K562 (cell line): Measurements from ENCODE around the gene EPHA1.

Experiments used
- BACH1 ChIP-seq: fragments of 200-800 bp; sonication (Bioruptor generic); IDR thresholded peaks from 2 replicates; pipeline ENCODE4 v1.6.1; 2016; ENCODE audit warnings: missing genetic modification characterization, missing compliant biosample characterization
- BDP1 ChIP-seq: IDR thresholded peaks from 3 replicates; pipeline ENCODE4 v1.6.1; 2011; ENCODE audit not compliant: insufficient read length, insufficient read depth
- FOXP1 ChIP-seq: sonication (generic); formaldehyde crosslinking; IDR thresholded peaks from 2 replicates; pipeline ENCODE4 v1.8.0; 2022; ENCODE audit warnings: mild to moderate bottlenecking, missing genetic modification reagents
- GABPB1 ChIP-seq: sonication (generic); formaldehyde crosslinking; IDR thresholded peaks from 2 replicates; pipeline ENCODE4 v1.8.0; 2022; ENCODE audit warnings: mild to moderate bottlenecking, missing genetic modification reagents
- JUN ChIP-seq, 2 experiments: sonication (generic) in 1 of 2; formaldehyde crosslinking in 1 of 2; IDR thresholded peaks; 2 replicates each; pipeline versions ENCODE4 v1.6.1 to v1.8.0; 2012 to 2022; ENCODE audit warnings: borderline replicate concordance in 2 of 2, mild to moderate bottlenecking in 2 of 2, improper control_type of control experiment in 1 of 2, low read depth in 1 of 2, low read length in 1 of 2, missing genetic modification reagents in 1 of 2
- LARP7 ChIP-seq: fragments of 450-650 bp; IDR thresholded peaks from 2 replicates; pipeline ENCODE4 v1.6.1; 2016
- PHF20 ChIP-seq: fragments of 450-650 bp; IDR thresholded peaks from 2 replicates; pipeline ENCODE4 v1.6.1; 2018; ENCODE audit not compliant: partially characterized antibody
- PHF21A ChIP-seq: fragments of 450-650 bp; IDR thresholded peaks from 2 replicates; pipeline ENCODE4 v1.6.1; 2017; ENCODE audit warnings: low read depth, borderline replicate concordance
- ZBED1 ChIP-seq: IDR thresholded peaks from 2 replicates; pipeline ENCODE4 v1.6.1; 2014
- ZBTB7A ChIP-seq: IDR thresholded peaks from 2 replicates; pipeline ENCODE4 v1.6.1; 2011; ENCODE audit warnings: low read depth, mild to moderate bottlenecking, low read length, moderate library complexity, borderline replicate concordance; ENCODE audit not compliant: control insufficient read depth
- ZZZ3 ChIP-seq: fragments of 450-650 bp; IDR thresholded peaks from 2 replicates; pipeline ENCODE4 v1.6.1; 2016; ENCODE audit warnings: antibody characterized with exemption, mild to moderate bottlenecking, moderate library complexity
- TF ChIP-seq, protein P1 (sequence below), 3 experiments: IDR thresholded peaks in 2 of 3; conservative IDR thresholded peaks in 1 of 3; 2 replicates each; pipeline ENCODE4 v1.5.1; 2011 to 2012; ENCODE audit warnings: low read length in 3 of 3, mild to moderate bottlenecking in 3 of 3, control low read depth in 2 of 3, improper control_type of control experiment in 1 of 3, inconsistent platforms in 1 of 3, low read depth in 1 of 3, mixed read lengths in 1 of 3, moderate library complexity in 1 of 3; ENCODE audit not compliant: insufficient read depth in 2 of 3
- TF ChIP-seq, protein P2 (sequence below): sonication (generic); formaldehyde crosslinking; IDR thresholded peaks from 2 replicates; pipeline ENCODE4 v1.8.0; 2022; ENCODE audit warnings: missing genetic modification reagents, mild to moderate bottlenecking, borderline replicate concordance
- TF ChIP-seq, protein P3 (sequence below): fragments of 250-450 bp; sonication (Bioruptor Pico); IDR thresholded peaks from 2 replicates; pipeline ENCODE4 v1.5.0; 2020; ENCODE audit warnings: mild to moderate bottlenecking

DNA sequence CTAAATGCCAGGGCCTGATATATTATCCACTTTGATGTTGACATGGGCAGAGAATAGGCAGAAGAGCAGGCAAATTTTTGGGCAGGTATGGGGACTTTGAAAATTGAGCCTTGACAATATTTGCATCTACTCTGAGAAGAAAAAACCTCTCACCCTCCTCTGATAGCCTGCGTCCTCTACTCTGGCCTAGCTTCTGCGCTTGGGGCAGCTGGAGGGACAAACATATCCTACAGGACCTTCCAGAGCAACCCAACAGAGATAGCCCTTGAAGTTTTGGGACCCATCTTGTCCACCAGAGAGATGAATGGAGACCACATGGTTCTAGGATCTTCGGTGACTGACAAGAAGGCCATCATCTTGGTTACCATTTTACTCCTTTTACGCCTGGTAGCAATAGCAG, 34.5 kb upstream of the EPHA1 start, which contains the start of gene TAS2R60:
- no peak for TF ChIP-seq GABPB1 (CRISPR knock-in tag)
- TF ChIP-seq LARP7: no peak
- TF ChIP-seq, protein P1, sequence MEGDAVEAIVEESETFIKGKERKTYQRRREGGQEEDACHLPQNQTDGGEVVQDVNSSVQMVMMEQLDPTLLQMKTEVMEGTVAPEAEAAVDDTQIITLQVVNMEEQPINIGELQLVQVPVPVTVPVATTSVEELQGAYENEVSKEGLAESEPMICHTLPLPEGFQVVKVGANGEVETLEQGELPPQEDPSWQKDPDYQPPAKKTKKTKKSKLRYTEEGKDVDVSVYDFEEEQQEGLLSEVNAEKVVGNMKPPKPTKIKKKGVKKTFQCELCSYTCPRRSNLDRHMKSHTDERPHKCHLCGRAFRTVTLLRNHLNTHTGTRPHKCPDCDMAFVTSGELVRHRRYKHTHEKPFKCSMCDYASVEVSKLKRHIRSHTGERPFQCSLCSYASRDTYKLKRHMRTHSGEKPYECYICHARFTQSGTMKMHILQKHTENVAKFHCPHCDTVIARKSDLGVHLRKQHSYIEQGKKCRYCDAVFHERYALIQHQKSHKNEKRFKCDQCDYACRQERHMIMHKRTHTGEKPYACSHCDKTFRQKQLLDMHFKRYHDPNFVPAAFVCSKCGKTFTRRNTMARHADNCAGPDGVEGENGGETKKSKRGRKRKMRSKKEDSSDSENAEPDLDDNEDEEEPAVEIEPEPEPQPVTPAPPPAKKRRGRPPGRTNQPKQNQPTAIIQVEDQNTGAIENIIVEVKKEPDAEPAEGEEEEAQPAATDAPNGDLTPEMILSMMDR (IDR thresholded peaks at IDR 0.05 in 2 of 3, conservative IDR thresholded peaks at IDR 0.05 in 1 of 3; ENCODE audit: insufficient read depth in 2 of 3, low read depth in 1 of 3, low read length in 3 of 3): no peak
- no peak for TF ChIP-seq BDP1
- TF ChIP-seq, protein P2, sequence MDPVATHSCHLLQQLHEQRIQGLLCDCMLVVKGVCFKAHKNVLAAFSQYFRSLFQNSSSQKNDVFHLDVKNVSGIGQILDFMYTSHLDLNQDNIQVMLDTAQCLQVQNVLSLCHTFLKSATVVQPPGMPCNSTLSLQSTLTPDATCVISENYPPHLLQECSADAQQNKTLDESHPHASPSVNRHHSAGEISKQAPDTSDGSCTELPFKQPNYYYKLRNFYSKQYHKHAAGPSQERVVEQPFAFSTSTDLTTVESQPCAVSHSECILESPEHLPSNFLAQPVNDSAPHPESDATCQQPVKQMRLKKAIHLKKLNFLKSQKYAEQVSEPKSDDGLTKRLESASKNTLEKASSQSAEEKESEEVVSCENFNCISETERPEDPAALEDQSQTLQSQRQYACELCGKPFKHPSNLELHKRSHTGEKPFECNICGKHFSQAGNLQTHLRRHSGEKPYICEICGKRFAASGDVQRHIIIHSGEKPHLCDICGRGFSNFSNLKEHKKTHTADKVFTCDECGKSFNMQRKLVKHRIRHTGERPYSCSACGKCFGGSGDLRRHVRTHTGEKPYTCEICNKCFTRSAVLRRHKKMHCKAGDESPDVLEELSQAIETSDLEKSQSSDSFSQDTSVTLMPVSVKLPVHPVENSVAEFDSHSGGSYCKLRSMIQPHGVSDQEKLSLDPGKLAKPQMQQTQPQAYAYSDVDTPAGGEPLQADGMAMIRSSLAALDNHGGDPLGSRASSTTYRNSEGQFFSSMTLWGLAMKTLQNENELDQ: no peak
- TF ChIP-seq, protein P3, sequence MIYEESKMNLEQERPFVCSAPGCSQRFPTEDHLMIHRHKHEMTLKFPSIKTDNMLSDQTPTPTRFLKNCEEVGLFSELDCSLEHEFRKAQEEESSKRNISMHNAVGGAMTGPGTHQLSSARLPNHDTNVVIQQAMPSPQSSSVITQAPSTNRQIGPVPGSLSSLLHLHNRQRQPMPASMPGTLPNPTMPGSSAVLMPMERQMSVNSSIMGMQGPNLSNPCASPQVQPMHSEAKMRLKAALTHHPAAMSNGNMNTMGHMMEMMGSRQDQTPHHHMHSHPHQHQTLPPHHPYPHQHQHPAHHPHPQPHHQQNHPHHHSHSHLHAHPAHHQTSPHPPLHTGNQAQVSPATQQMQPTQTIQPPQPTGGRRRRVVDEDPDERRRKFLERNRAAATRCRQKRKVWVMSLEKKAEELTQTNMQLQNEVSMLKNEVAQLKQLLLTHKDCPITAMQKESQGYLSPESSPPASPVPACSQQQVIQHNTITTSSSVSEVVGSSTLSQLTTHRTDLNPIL: no peak
- no peak for TF ChIP-seq BACH1 (tag)
- no peak for TF ChIP-seq ZBED1
- TF ChIP-seq PHF20: no peak
- no peak for TF ChIP-seq PHF21A
- no peak for TF ChIP-seq FOXP1
- TF ChIP-seq JUN (IDR thresholded peaks at IDR 0.05; ENCODE audit: borderline replicate concordance, low read depth, low read length): no peak
- no peak for TF ChIP-seq JUN (CRISPR knock-in tag; IDR thresholded peaks at IDR 0.05; ENCODE audit: borderline replicate concordance)
- TF ChIP-seq ZBTB7A: no peak
- no peak for TF ChIP-seq ZZZ3
